ENCODE data around the gene CCDC178.
A peak's percentile ranks its signal among the peaks of the same experiment; 100 is the strongest.
"Not testable (repeated sequence)": the region's sequence is repeated elsewhere in the genome, so short reads cannot be mapped to it uniquely, and the experiment has no call there.

The CCDC178 gene

DNA sequence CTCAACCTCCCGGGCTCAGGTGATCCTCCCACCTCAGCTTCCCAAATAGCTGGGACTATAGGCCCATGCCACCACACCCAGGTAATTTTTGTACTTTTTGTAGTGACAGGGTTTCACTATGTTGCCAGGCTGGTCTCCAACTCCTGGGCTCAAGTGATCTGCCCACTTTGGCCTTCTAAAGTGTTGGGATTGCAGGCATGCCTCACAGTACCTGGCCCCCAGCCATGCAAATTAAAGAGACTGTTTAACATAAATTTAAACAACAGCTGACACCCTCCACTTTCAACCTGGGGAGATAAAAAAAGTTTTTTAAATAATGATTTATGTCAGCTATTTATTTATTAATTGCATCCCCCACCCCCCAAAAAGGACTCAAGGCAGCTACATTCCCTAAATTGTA lies 234.7 kb downstream of the CCDC178 start:
- no peak for DNase-seq

DNA sequence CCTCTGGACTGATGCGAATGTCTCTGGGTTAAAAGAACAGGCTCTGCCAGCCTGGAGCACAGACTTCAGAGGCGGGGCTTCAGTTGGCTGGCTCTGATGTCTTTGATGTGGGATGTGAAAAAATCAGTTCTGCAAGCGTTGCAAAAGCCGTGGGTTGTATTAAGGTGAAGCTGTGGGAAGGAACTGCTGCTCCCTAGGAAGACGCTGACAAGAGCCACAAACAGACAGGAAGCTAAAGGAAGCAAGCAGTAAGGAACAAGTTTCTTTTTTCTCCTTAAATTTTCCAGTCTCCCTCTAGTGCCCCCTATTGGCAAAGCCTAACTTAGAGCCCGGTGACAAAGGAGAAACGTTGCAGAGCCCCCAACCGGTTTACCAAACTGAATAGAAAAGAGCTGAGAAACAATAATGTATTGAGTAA lies 239.0 kb downstream of the CCDC178 start:
- peak; percentile 37 for DNase-seq

DNA sequence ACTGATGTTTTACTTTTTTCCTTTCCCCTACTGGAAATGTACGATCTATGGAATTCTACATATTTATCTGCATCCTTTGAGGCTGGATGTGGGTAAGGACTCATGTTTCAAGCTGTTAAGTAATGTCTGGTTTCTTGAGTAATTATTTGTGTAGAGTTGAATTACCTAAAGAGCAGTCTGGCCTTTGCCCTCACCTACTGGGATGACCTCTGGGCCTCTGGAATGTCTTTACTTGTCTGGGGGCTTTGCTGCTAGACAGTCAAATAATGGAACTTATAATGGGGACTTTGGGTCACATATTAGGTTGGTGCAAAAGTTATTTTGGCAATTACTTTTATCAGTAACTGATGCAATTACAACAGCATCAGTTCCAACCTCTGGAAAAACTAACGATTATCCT lies 244.7 kb downstream of the CCDC178 start:
- no peak for DNase-seq

DNA sequence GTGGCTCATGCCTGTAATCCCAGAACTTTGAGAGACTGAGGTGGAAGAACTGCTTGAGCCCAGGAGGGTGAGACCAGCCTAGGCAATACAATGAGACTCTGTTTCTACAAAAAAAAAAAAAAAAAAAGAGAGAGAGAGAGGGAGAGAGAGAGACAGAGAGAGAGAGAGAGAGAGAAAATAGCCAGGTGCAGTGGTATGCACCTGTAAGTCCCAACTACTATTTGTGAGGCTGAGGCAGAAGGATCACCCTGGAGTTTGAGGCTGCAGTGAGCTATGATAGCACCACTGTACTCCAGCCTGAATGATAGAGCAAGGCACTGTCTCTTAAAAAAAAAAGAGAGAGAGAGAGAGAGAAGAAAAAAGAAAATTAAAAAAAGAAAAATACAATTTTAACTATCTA lies 245.7 kb downstream of the CCDC178 start:
- DNase-seq = no peak

DNA sequence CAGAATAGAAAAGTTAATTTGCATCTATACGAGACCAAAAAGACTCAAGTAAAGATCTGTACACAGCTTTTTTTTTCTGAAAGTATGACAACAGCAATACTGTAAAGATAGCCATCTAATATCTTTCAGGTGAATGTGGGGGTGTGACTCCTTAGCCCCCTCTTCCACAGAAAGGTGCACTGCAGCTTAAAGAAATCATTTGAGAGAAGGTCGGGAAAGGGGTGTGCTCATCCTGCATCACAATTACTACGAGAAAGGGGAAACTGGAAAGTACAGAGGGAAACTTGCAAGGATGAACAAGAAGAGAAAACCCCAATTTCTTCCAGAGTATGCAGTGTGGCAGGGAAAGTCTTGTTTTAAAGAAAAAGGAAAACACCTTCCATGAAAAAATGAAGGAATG lies 255.6 kb downstream of the CCDC178 start:
- DNase-seq = no peak

DNA sequence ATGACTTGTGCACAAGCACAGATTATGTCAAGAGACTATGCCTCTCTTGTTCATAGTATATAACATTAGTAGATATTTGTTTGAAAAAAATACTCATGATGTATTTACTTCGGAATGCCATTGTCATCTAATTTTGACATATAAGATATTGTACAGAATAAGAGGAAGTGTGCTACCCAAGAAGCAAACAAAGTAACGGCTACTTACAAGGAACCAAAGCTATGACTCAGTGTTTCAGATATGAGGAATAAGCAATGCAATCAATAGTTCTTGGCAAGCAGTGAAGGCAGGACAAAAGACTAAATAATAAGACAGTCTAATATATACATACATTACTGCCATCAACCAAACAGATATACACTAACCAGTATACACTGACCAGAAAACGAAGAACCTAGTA lies 256.3 kb downstream of the CCDC178 start:
- no peak for DNase-seq

DNA sequence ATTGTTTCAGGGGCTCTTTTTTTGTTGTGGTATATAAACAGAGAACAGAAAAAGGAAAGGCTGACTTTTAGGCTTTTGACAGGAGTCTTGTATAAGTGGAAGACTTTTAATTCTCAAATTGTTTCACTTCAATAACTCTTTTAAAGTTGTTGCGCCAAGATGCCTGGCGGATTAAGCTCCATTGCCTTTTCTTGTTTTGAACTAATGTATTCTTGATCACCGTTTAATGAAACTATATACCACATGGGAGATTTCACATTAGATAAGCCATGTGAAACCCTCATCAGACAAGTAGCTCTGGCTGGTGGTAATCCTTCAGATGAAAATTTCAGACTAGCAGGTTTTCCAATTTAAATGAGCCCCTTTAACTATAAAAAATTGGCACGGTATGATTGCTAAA lies 257.4 kb downstream of the CCDC178 start:
- DNase-seq = no peak

DNA sequence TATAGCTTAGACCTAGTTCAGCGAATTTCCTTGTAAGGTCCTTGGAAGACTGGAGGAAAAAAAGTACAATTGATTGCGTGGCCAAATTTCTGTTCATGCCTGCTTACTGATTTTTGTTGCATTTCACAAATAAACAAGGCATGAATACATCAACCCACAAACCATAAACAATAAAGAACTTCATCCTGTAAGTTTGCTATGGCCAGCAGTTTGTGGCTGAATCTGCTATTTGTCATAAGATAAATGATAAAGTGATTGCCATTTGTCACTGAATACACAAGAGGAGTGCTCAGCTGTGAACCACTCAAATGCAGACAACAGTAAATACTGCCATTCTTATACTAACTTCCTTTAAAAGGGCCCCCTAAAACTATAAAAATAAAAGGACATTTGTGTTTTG lies 259.5 kb downstream of the CCDC178 start:
- no peak for DNase-seq

DNA sequence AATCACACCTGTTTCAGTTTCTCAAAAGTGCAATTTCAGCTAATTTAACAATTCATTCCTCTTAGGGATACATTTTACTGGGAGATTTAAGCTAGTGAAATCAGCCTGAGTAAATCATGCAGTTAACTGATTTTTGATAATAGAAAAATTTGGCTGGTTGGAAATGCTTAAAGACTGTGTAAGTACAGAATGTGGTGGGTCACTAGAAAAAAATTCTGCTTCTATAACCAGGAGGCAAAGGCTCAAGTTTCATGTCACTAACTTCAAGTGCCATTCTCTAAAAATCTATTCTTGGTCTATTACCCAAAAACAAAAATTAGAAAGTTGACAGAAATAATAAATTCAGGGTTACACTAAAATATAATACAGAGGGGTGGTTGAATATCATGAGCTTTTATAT lies 271.3 kb downstream of the CCDC178 start:
- no peak for DNase-seq

DNA sequence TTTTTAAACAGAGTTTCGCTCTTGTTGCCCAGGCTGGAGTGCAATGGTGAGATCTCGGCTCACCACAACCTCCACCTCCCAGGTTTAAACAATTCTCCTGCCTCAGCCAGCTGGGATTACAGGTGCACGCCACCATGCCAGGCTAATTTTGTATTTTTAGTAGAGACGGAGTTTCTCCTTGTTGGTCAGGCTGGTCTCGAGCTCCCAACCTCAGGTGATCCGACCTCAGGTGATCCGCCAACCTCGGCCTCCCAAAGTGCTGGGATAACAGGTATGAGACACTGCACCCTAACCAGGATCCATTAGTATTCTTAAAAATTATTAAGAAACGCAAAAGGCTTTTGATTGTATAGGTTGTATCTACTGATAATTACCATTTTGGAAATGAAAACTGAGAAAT lies 276.4 kb downstream of the CCDC178 start:
- DNase-seq = not testable (repeated sequence)

DNA sequence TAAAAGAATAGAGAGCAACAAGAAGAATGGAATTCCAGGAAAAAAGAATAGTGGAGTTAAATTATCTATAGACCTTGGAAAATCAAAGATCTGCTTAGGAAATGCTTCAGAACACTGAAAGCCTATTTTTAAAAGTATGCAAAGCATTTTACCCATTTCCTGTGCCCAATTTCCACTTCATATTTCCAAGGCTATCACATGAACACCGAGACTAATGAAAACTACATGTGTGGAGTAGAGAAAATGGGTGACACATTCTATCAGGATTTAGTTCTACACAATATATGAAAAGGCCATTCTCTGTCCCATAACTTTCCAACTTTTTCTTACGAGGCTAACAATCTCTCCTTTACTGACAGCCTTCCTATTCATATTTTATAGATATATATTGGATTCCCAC lies 279.4 kb downstream of the CCDC178 start:
- peak; percentile 36 for DNase-seq

DNA sequence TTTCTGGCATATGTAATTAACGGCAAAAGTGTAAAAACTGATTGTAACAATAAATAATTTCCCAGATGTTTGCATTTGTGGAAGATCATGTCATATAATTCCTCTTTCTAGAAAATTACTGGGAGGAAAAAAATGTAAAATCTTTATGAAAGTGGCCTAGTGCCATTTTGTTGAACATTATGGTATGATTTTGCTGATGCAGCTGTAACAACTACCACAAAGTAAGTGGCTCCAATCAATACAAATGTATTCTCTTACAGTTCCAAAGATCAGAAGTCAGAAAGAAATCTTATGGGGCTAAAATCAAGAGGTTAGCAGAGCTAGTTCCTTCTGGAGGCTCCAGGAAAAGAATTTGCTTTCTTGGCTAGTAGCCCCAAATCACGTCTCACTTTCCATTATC lies 281.4 kb downstream of the CCDC178 start:
- DNase-seq = no peak

DNA sequence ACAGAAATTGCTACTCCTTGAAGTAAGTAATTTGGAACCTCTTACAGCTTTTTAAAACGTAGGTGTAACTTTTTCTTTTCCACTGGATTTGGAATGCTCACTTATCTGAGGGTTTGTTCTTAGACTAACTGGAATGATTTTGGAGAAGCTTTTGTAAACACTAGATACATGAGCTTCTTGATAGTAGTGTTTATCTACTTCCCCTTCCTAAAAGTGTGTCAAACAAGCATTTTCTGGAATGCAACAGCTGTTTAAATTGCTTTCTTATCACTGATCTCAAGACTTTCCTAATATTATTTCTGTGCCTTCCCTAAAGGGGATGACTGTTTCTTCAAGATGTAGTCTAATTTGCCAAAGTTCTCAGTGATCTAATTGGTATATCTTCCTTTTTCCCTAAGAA lies 282.6 kb downstream of the CCDC178 start:
- no peak for DNase-seq

DNA sequence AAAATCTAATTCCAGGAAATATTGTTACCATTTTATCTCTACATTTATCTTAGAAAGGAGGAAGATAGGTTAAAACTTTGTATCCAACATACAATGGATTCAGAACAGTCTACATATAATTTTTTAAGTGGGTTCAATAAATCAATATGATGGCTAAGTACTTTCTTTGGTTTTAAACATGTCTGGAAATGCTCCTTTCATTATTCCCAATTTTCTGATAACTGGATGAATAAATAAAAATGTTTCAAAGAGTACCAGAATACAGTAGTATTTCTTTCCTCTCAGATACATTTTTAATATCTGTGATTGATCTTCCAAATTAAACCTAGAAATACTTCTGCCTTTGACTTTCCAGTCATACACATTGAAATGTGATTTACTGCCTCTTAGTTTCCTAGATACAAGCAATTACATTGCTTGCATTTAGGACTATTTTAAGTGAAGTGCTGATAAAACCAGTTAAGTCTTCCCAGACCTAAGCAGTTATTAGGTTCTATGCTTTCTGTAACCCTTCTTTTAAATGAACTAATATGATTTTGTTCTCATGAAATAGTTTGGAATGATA lies 283.5 kb downstream of the CCDC178 start:
- no peak for DNase-seq

DNA sequence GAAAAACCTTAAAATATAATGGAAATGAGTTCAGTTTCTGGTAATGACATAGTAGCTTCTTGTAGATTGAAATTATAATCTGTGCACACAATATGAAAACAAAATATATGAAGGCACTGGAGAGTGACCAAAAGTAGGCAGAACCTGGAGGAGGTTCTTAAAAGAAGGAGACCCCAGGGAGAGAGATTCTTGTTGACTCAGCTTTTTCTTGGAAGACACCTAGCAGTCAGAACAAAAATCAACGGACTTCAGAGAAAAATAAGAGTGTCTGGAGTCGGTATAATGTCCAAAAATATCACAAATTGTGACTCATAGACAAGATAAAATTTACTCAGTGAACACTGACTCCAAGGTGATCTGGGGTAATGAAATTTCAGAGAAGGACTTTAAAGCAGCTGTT lies 286.5 kb downstream of the CCDC178 start:
- DNase-seq = no peak

DNA sequence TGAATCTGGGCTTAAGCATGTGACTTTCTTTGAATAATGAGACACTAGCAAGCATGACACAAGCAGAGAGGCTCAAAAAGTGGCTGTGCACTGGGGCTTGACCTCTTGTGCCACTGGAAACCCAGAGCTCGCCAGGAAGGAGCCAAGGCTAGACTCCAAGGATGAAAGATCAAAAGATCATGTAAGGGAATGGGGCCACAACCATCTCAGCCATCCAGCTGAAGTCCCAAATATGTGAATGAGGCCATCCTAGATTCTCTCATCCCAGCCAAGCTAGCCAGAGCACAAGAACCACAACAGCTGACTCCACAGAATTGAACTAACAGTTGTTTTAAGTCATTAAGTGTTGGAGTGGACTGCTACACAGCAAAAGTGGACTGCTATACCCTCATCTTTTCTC lies 288.1 kb downstream of the CCDC178 start:
- DNase-seq = no peak

DNA sequence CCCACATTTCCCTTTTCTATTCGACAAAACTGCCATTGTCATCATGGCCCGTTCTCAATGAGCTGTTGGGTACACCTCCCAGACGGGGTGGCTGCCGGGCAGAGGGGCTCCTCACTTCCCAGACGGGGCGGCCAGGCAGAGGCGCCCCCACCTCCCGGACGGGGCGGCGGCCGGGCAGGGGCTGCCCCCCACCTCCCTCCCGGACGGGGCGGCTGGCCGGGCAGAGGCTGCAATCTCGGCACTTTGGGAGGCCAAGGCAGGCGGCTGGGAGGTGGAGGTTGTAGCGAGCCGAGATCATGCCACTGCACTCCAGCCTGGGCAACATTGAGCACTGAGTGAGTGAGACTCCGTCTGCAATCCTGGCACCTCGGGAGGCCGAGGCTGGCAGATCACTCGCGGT lies 292.7 kb downstream of the CCDC178 start:
- not testable (repeated sequence) for DNase-seq

DNA sequence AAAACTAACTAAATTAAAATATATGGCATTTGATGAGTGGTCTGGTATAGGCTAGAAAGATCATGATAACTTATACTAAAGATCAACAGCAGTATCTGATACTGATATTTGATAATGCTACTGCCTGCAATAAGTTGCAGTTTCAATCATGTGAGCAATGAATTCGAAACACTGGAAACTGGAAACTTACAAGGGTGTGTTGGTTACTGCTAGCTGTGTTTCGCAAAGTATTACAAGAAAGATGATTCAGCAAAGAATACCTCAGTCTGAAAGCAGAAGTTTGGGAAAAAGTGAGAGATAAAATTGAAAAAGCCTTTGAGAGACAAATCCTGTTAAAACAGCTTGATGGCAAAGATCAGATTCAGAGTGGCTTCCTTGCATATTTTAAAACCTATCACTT lies 294.5 kb downstream of the CCDC178 start:
- no peak for DNase-seq

DNA sequence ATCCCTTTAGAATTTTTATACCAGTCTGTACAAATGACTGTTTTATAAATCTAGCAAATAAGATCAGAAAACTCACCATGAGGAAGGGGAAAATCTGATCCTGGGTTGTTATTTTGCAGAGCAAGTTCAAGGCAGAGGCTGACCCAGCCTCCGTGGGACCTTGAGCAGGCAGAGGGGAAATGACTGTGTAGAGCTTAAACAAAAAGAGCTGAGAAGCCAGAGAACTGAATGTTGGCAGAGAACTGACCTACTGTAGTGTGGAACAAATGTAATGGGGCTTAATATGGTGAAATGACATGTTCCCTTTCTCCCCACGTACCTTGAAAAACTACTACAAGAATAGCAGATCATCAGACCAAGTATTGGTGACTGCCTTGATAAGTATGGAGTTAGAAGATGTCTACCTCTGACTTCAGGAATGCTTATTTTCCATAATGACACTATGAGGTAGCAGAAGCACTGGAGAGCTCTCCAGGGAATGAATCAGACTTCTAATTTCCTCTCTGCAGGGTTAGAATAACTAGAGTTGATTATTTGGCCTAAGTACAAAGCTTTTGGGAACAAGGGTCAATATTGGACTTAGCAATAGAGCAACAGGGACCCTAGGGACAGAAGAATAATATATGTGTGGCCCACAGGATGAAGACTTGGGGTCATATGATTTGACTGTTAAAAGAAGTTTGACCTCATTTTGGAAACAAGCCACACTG lies 304.4 kb downstream of the CCDC178 start:
- DNase-seq = peak; percentile 8

DNA sequence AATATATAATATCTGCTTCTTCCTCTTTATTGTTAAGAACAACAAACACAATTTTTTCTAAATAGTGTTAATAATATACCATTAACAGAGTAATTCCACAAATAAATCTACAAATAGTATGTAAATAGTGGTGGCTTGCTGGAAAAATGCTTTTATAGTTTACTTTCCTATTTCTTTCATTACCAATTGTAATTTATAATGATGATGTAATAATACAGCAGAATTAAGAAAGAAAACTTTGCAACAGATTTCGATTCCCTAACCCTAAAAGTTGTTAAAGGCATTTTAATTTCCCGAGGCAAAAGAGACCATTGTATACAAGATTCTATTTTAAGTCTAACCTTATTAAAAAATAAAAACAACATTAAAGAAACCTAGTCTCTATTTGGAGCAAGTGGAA lies 307.9 kb downstream of the CCDC178 start:
- DNase-seq = no peak

DNA sequence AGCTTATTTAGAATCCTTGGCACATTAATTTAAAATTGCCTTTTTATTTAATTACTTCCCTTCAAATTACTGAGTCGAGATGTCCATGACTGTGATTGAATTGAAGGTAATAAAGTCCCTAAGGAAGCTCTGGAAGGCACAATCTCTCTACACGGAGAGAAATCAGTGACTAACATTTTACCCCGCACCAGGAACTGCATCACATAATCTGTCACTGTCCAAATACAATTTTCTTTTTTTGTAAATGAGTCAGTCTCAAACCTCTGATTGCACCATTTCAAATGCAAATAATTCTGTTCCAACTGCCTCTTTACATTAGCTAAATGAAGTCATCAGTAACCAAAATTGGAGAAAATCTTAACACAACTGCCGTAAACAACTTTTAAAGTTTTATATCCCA lies 311.9 kb downstream of the CCDC178 start:
- DNase-seq = peak; percentile 11

DNA sequence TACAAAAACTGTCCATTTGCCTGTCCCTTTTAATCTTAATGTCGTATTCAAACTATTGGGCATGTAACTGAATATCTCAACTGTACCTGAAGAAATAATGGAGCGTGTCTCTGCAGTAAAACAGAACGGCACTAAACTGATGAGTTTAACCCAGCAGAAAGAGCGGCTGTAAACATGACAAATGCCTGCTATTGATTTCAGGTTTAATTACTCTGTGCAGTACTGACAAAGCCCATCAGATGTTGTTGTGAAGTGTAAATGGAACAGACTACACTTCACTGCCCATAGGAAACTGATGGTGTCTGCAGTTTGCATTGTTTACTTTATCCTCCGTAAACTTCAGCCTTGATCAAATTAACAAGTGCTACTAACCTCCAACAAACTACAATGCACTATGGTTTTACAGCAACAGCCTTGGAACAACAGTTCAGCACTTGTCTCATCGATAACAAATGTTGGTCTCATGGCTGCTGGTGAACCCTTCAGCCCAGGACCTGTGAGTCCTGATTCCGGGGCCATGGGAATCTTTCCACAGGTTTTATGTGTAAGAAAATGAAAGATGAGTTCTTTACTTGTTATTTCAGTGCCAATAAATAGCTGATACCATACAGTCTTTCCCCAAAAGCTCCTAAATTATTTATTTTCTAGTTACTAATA lies 316.5 kb downstream of the CCDC178 start:
- DNase-seq = no peak

DNA sequence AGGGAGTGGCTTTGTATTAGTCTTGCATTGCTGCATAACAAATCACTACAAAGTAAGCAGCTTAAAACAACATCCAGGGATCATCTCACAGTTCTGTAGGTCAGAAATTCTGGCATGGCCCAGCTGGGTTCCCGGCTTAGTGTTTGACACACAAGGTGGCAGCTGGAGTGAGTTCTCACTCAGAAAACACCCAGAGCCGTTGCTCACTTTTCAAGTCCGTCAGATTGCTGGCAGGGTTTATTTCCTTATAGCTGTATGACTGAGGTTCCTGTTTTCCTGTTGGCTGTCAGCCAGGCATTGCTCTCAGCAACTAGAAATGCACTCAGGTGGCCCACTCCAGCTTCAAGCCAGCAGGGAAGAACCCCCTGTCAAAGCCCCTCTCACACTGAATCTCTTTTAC lies 324.1 kb downstream of the CCDC178 start:
- DNase-seq = no peak

DNA sequence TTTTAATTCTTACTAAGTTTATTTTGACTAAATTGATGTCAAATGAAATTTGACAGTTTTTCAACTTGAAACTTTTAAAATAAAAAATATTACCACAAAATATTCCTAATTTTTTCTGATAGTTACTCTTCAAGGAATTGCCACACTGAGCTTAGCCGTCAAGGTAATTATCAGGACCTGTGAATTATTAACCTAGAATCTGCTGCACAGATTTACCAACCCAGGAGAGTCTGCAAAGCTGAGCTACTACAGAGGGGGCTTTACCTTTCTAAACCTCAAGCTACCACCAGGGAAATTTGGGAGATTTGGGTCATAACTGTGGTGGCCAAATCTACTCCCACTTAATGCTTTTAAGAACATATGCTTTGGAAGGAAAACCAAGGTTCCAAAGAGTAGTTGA lies 324.6 kb downstream of the CCDC178 start:
- DNase-seq = no peak
